ENCODE data around the gene USP17L13.
"Not testable (repeated sequence)": the region's sequence is repeated elsewhere in the genome, so short reads cannot be mapped to it uniquely, and the experiment has no call there.

The USP17L13 gene

DNA sequence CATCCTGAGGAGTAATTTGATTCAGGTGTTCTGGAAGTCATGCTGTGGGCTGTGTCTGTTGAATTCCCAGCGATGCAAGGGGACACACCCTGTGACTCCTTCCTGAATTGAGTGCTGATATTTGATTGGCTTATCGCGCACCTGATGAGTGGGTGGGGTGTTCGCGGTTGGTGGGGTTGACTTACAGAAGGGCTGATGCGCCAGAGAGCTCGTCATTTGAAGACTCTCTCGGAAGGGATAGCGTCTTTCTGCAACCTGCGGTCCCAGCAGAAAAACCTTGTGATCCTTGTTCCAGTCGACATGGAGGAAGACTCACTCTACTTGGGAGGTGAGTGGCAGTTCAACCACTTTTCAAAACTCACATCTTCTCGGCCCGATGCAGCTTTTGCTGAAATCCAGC lies 37.9 kb downstream of the USP17L13 start, which contains the start of gene USP17L21:
TSS of gene USP17L21 (plus strand) at position 301 of the 400 bp plus-strand sequence. CDS start at position 301, 0 bp downstream.
- H3K4me1 ChIP-seq (ENCODE audit: control insufficient read depth, insufficient read depth, low read length); H3K27me3 ChIP-seq (ENCODE audit: control insufficient read depth, insufficient read depth, low read length); H3K4me3 ChIP-seq (ENCODE audit: low read depth, low read length); H3K9me3 ChIP-seq (ENCODE audit: control insufficient read depth, insufficient read depth, low read length); H3K36me3 ChIP-seq (ENCODE audit: control insufficient read depth, insufficient read depth, low read length); H3K9ac ChIP-seq (ENCODE audit: low read depth, low read length): not testable (repeated sequence)

DNA sequence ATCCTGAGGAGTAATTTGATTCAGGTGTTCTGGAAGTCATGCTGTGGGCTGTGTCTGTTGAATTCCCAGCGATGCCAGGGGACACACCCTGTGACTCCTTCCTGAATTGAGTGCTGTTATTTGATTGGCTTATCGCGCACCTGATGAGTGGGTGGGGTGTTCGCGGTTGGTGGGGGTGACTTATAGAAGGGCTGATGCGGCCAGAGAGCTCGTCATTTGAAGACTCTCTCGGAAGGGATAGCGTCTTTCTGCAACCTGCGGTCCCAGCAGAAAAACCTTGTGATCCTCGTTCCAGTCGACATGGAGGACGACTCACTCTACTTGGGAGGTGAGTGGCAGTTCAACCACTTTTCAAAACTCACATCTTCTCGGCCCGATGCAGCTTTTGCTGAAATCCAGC lies 42.6 kb downstream of the USP17L13 start, which contains the start of gene USP17L22:
TSS of gene USP17L22 (plus strand) at position 301 of the 400 bp plus-strand sequence. CDS start at position 301, 0 bp downstream.
- H3K9ac ChIP-seq (ENCODE audit: low read depth, low read length); H3K9me3 ChIP-seq (ENCODE audit: control insufficient read depth, insufficient read depth, low read length); H3K27me3 ChIP-seq (ENCODE audit: control insufficient read depth, insufficient read depth, low read length); H3K36me3 ChIP-seq (ENCODE audit: control insufficient read depth, insufficient read depth, low read length); H3K4me1 ChIP-seq (ENCODE audit: control insufficient read depth, insufficient read depth, low read length); H3K4me3 ChIP-seq (ENCODE audit: low read depth, low read length): not testable (repeated sequence)

DNA sequence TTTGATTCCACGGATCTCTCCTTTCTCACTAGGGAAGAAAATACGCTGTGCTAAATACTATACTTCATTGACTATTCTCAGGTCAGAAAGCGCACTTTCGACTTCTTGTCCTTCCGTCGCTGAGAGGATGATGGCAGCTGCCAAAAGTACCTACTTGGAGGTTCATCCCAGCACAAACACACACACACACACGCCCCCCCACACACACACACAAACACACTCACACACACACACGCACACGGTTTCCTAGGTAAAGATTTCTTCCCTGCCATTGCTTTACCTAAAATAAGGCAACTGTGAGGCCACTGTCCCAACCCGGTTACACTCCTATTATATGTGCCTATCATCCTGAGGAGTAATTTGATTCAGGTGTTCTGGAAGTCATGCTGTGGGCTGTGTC lies 47.0 kb downstream of the USP17L13 start:
- not testable (repeated sequence) for H3K9me3 ChIP-seq (ENCODE audit: control insufficient read depth, insufficient read depth, low read length); H3K9ac ChIP-seq (ENCODE audit: low read depth, low read length); H3K4me3 ChIP-seq (ENCODE audit: low read depth, low read length); H3K27me3 ChIP-seq (ENCODE audit: control insufficient read depth, insufficient read depth, low read length); H3K4me1 ChIP-seq (ENCODE audit: control insufficient read depth, insufficient read depth, low read length); H3K36me3 ChIP-seq (ENCODE audit: control insufficient read depth, insufficient read depth, low read length)

Data from iPS-15b (cell line).